HG03097 (cell line): ENCODE results near the gene NPFFR1.
A peak's percentile ranks its signal among the peaks of the same experiment; 100 is the strongest.
"Not testable (repeated sequence)": the region's sequence is repeated elsewhere in the genome, so short reads cannot be mapped to it uniquely, and the experiment has no call there.

Experiments used
- ATAC-seq: cut with Tn5 transposase; IDR thresholded peaks from one replicate; pipeline ENCODE4 v1.9.1; 2021; ENCODE audit not compliant: unreplicated experiment, low FRiP score

The NPFFR1 gene

GRCh38 chr10:70258216-70258615 is 25.6 kb downstream of the NPFFR1 start:
- no peak for ATAC-seq

GRCh38 chr10:70257816-70258215 is 26.0 kb downstream of the NPFFR1 start:
- ATAC-seq, result not testable (repeated sequence)

GRCh38 chr10:70256463-70256862 is 27.3 kb downstream of the NPFFR1 start:
- ATAC-seq, result no peak

- ATAC-seq, result no peak
These were observed 28.2 kb downstream of the NPFFR1 start for GRCh38 chr10:70255329-70256299.

- ATAC-seq, result no peak
These were observed 29.0 kb downstream of the NPFFR1 start for GRCh38 chr10:70254778-70255328.

- no peak for ATAC-seq
These were observed 29.7 kb downstream of the NPFFR1 start for GRCh38 chr10:70253878-70254765.

- no peak for ATAC-seq
These were observed 32.7 kb downstream of the NPFFR1 start for GRCh38 chr10:70250961-70251680.

- ATAC-seq, result no peak
These were observed 36.4 kb downstream of the NPFFR1 start for GRCh38 chr10:70247360-70247759.

GRCh38 chr10:70241081-70241480 is 42.7 kb downstream of the NPFFR1 start:
- no peak for ATAC-seq

GRCh38 chr10:70239986-70240385 is 43.8 kb downstream of the NPFFR1 start:
- ATAC-seq, result not testable (repeated sequence)

GRCh38 chr10:70239077-70239976 is 44.5 kb downstream of the NPFFR1 start:
- not testable (repeated sequence) for ATAC-seq

GRCh38 chr10:70237958-70238536 is 45.8 kb downstream of the NPFFR1 start:
- not testable (repeated sequence) for ATAC-seq

GRCh38 chr10:70234668-70235447 is 48.9 kb downstream of the NPFFR1 start:
- no peak for ATAC-seq

GRCh38 chr10:70233939-70234300 is 49.9 kb downstream of the NPFFR1 start:
- ATAC-seq, result no peak

- peak; percentile 92 for ATAC-seq
These were observed 50.5 kb downstream of the NPFFR1 start, which contains the start of gene PPA1 for GRCh38 chr10:70233109-70233938. TSS of gene PPA1 (minus strand) at chr10:70233429. CDS start at chr10:70233327, 102 bp downstream.

GRCh38 chr10:70232859-70233108 is 51.0 kb downstream of the NPFFR1 start:
- no peak for ATAC-seq

GRCh38 chr10:70232155-70232858 is 51.5 kb downstream of the NPFFR1 start:
- no peak for ATAC-seq
